Heart left ventricle (tissue), 16 donors: ENCODE results near the gene SCYGR2. TPM values are rescaled to one million over a fixed set of nuclear protein-coding genes. Genes with fewer than 3 reads are reported as not detected.

Experiments used
- ATAC-seq, 4 donors: fragments of 200-7000 bp; cut with Tn5 transposase; one replicate each; pipeline ENCODE4 v1.9.1; 2020 to 2022; ENCODE audit warnings: moderate library complexity in 4 of 4, mild to moderate bottlenecking in 3 of 4, moderate number of reproducible peaks in 1 of 4
- DNase-seq, 5 donors: peaks; one replicate each; pipeline ENCODE4 v3.0.0-alpha.2; 2020
- H3K27ac ChIP-seq, 12 donors: fragments of 200-600 bp; sonication (generic) in 4 of 12; one replicate each; pipeline versions ENCODE4 v1.5.0 to v1.8.0; 2016 to 2022; ENCODE audit warnings: mild to moderate bottlenecking in 2 of 12
- H3K27me3 ChIP-seq, 9 donors: fragments of 200-600 bp; sonication (generic) in 2 of 9; one replicate each; pipeline versions ENCODE4 v1.5.1 to v1.8.0; 2016 to 2022; ENCODE audit warnings: mild to moderate bottlenecking in 3 of 9
- H3K36me3 ChIP-seq, 9 donors: fragments of 200-600 bp; sonication (generic) in 2 of 9; one replicate each; pipeline versions ENCODE4 v1.5.0 to v1.8.0; 2018 to 2022; ENCODE audit warnings: mild to moderate bottlenecking in 2 of 9
- H3K4me1 ChIP-seq, 12 donors: fragments of 200-600 bp; sonication (generic) in 4 of 12; one replicate each; pipeline versions ENCODE4 v1.5.0 to v1.8.0; 2016 to 2022; ENCODE audit warnings: mild to moderate bottlenecking in 3 of 12
- H3K4me3 ChIP-seq, 12 donors: fragments of 200-600 bp; sonication (generic) in 4 of 12; one replicate each; pipeline versions ENCODE4 v1.5.0 to v1.8.0; 2017 to 2022; ENCODE audit warnings: mild to moderate bottlenecking in 9 of 12, moderate library complexity in 4 of 12
- H3K9me3 ChIP-seq, 12 donors: fragments of 200-600 bp; sonication (generic) in 4 of 12; one replicate each; pipeline versions ENCODE4 v1.5.0 to v1.8.0; 2016 to 2022; ENCODE audit warnings: mild to moderate bottlenecking in 1 of 12
- CTCF ChIP-seq, 12 donors: fragments of 200-600 bp; sonication (generic) in 4 of 12; IDR thresholded peaks; one replicate each; pipeline versions ENCODE4 v1.5.0 to v1.8.0; 2018 to 2022; ENCODE audit warnings: antibody characterized with exemption in 12 of 12, mild to moderate bottlenecking in 5 of 12
- POLR2A ChIP-seq, 2 donors: fragments of 450-650 bp; IDR thresholded peaks; one replicate each; pipeline ENCODE4 v1.6.1; 2017; ENCODE audit warnings: antibody characterized with exemption in 2 of 2, mild to moderate bottlenecking in 2 of 2, moderate library complexity in 2 of 2
- WGBS, 4 donors: extraction: QIAGEN DNeasy Blood & Tissue Kit in 2 of 4; methylation state at CpG; one replicate each; pipeline versions ENCODE4 v1.1.5 to v1.1.7; 2013 to 2018; 5-methylcytosine and 5-hydroxymethylcytosine counted together
- intact Hi-C, 10 donors: fragments of 100-400 bp; cut with DNase I; formaldehyde crosslinking; loops; one replicate each; pipeline versions ENCODE4 v1.11.1 to v1.14.2; 2022
- polyA plus RNA-seq, 2 donors: library from polyadenylated mRNA; stranded (reverse); fragments of 200-250 nt; gene quantifications; one replicate each; pipeline ENCODE4 v1.2.3, GENCODE V29; 2013
- total RNA-seq, 9 donors: library from RNA; depleted of rRNA in 2 of 9; stranded (reverse); fragments of >200 nt in 2 of 9; fragmentation: NEBNext Ultra II Directional in 3 of 9; extraction: Animal tissue kit (Norgen Biotek cat#: 25700) in 3 of 9; gene quantifications; one replicate each; pipeline versions ENCODE4 v1.1.0 to v1.2.4, GENCODE V29; 2016 to 2023
- donor health status: ischemic (EF 13 %, LVEDD 7.1; RV severe dilation, severe dysfunction).
- donor health status: healthy with polysubstance abuse.
- donor health status: DM: no; HTN: yes; CAD: no.
- donor health status: DM: no; HTN: no; CAD: no.
- donor health status: ischemic (EF 25% LVEDD 6.9; RV normal size, moderate dysfunction).
- donor health status: ischemic (EF 25% LVEDD 5.7; RV mildly dilated, moderate dysfunction).
- donor health status: healthy.
- donor health status: DM: yes; HTN: yes; CAD: no.
- donor health status: ischemic (EF 35%, LVEDD 5.7; RV mildly dilated, moderate dysfunction).
- donor health status: nonischemic (EF 11% LVEDD 7.7; RV severe dilation, severe dysfunction).
- donor health status: DM: yes; HTN: yes; CAD: no.
- donor health status: PGD.
- donor health status: ischemic (EF 29% LVEDD 5.4; RV normal size, mild dysfunction).
- donor health status: nonischemic (EF 23%, LVEDD 6.1; RV moderate dilation, normal function).

Gene SCYGR2
- total and polyA plus RNA-seq, 11 donors = not detected

DNA sequence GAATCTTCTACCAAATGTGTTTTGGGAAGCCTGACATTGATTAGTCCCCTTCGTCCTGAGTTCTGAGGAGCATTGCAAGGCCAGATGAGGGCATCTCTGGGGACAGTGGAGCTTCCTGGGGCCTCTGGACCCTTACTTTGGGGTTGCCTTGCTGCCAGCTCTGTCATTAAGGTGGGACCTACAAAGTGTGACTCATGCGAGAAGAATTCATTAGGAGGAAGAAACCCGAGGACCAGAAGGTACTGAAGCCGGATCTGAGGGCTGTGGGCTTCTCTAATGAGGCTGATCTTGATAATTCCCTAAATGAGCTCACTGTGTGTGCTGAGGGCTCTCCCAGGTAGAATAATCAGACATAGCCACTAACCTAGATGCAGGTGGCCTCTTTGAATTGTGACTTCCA, 695 bp upstream of the SCYGR2 start:
- TF ChIP-seq CTCF (IDR thresholded peaks at IDR 0.05) (no peak), POLR2A (IDR thresholded peaks at IDR 0.05) (no peak)
- intact Hi-C loops = no loop called here
- 55 to 70% (median 60%) methylated on average over 4 of the region's 4 CpGs for WGBS, 4 donors

DNA sequence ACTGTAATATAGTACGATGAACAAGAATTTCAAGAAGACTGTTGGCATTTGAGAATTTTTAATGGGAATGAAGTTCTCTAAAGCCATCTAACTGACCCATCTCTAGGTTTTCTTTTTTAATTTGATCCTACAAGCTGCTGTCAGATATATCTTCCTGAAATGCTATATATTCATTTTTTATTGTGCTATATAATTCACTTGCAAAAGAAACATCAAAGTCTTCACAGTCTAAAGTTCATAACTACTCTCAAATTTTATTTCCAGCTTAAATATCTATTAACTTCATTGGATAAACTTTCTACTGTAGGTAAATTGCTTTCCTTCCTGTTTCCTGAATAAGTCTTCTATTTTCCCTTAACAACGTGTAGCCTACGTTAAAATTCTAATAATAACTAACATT, 3.7 kb downstream of the SCYGR2 start:
- WGBS, 4 donors = 63 to 78% (median 69%) methylated on average over 3 of the region's 3 CpGs
- no peak for DNase-seq
- Histone ChIP-seq H3K27ac (no peak overlapping the region), H3K27me3 (peaks cover 0 to 4% (median 0%) of the 10 kb centered on the region in 9 donors), H3K4me3 (no peak overlapping the region), H3K4me1 (no peaks in the 10 kb centered on the region), H3K36me3 (no peaks in the 10 kb centered on the region), H3K9me3 (no peaks in the 10 kb centered on the region)
- intact Hi-C loops = no loop called here
- ATAC-seq = no peak
- TF ChIP-seq CTCF (IDR thresholded peaks at IDR 0.05) = no peak
- no peak for TF ChIP-seq POLR2A (IDR thresholded peaks at IDR 0.05)

More for the DNA sequence above, 695 bp upstream of the SCYGR2 start:
- H3K4me1 ChIP-seq = no peaks in the 10 kb centered on the region
- no peak for DNase-seq
- H3K9me3 ChIP-seq = no peaks in the 10 kb centered on the region
- H3K4me3 ChIP-seq = no peak overlapping the region
- peaks cover 0 to 12% (median 0%) of the 10 kb centered on the region in 9 donors for H3K27me3 ChIP-seq
- no peak for ATAC-seq
- no peaks in the 10 kb centered on the region for H3K36me3 ChIP-seq
- no peak overlapping the region for H3K27ac ChIP-seq

DNA sequence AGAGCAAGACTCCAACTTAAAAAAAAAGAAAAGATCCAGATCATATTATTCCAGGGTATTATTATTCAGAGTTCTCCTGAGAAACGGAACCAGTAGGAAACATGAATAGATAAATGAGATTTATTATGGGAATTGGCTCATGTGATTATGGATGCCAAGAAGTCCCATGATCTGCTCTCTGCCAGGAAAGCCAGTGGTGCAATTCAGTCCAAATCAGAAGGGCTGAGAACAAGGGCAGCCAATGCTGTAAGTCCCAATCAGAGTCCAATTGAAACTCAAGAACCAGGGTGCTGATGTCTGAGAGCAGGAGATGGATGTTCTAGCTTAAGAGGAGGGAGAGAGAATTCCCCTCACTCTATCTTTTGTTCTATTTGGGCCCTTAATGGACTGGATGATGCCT, 7.8 kb downstream of the SCYGR2 start:
- WGBS, 4 donors = 47 to 70% (median 52%) methylated on average over 1 of the region's 1 CpG
- Histone ChIP-seq H3K4me1 (peaks cover 0 to 7% (median 0%) of the 10 kb centered on the region in 12 donors), H3K4me3 (no peak overlapping the region), H3K27me3 (peaks cover 0 to 3% (median 0%) of the 10 kb centered on the region in 9 donors), H3K27ac (no peak overlapping the region), H3K36me3 (no peaks in the 10 kb centered on the region), H3K9me3 (no peaks in the 10 kb centered on the region)
- DNase-seq (no peak), ATAC-seq (no peak)
- TF ChIP-seq POLR2A (IDR thresholded peaks at IDR 0.05) (no peak), CTCF (IDR thresholded peaks at IDR 0.05) (no peak)
- intact Hi-C loops = no loop called here

DNA sequence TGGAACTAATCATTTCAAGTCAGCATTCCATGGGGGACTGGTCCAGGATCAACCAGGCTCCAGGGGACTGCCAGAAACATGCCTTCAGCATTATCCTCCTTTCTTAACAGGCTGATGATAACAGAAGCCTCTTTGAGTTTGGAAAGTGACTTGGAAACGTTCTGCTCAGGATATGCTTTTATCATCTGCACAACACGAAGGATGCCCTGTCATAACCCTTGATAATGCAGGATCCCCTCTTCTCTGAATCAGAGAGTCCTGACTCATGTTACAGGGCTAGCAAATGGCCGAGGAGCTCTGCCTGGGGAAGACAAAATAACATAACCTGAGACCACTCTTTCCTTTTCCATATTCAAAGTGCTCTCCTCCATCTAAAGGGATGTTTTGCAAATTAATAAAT, 9.2 kb downstream of the SCYGR2 start:
- H3K4me1 ChIP-seq = peaks cover 0 to 7% (median 0%) of the 10 kb centered on the region in 12 donors
- no peaks in the 10 kb centered on the region for H3K36me3 ChIP-seq
- peaks cover 0 to 4% (median 0%) of the 10 kb centered on the region in 9 donors for H3K27me3 ChIP-seq
- ATAC-seq (no peak), DNase-seq (no peak)
- no peak overlapping the region for H3K27ac ChIP-seq
- WGBS, 4 donors = 14 to 23% (median 18%) methylated on average over 3 of the region's 3 CpGs
- H3K4me3 ChIP-seq = no peak overlapping the region
- TF ChIP-seq CTCF (IDR thresholded peaks at IDR 0.05) (no peak), POLR2A (IDR thresholded peaks at IDR 0.05) (no peak)
- intact Hi-C loops = no loop called here
- no peaks in the 10 kb centered on the region for H3K9me3 ChIP-seq
